Coronary artery (tissue), 2 donors: ENCODE measurements around the gene CCN5.
"Not testable (repeated sequence)": the region's sequence is repeated elsewhere in the genome, so short reads cannot be mapped to it uniquely, and the experiment has no call there.

Source experiments
- DNase-seq: peaks from one replicate; pipeline ENCODE4 v3.0.0-alpha.2; 2017; ENCODE audit warnings: low spot score
- H3K27ac ChIP-seq, 2 donors: fragments of 200-600 bp; sonication (generic); one replicate each; pipeline ENCODE4 v1.5.1; 2016 to 2019
- H3K4me3 ChIP-seq: fragments of 200-600 bp; sonication (generic); 2 replicates; pipeline ENCODE4 v1.5.1; 2016; ENCODE audit warnings: mild to moderate bottlenecking, moderate library complexity
- CTCF ChIP-seq: fragments of 200-600 bp; sonication (generic); IDR thresholded peaks from one replicate; pipeline ENCODE4 v1.5.1; 2019; ENCODE audit warnings: antibody characterized with exemption

CCN5 gene

GRCh38 chr20:44761423-44761822 is 46.3 kb downstream of the CCN5 start:
- no peak for TF ChIP-seq CTCF
- no peak for DNase-seq
- Histone ChIP-seq H3K27ac (no peak overlapping the region), H3K4me3 (no peak overlapping the region)

GRCh38 chr20:44762466-44763140 is 47.4 kb downstream of the CCN5 start:
- TF ChIP-seq CTCF, result no peak
- DNase-seq, result no peak

GRCh38 chr20:44763798-44764197 is 48.6 kb downstream of the CCN5 start:
- H3K27ac ChIP-seq, DNase-seq, H3K4me3 ChIP-seq: not testable (repeated sequence)

More at GRCh38 chr20:44762466-44763140, 47.4 kb downstream of the CCN5 start:
- Histone ChIP-seq H3K27ac (peak overlapping the region in 1 of 2 donors; percentile 45), H3K4me3 (no peak overlapping the region)

GRCh38 chr20:44765091-44765490 is 49.9 kb downstream of the CCN5 start:
- H3K4me3 ChIP-seq, result no peak overlapping the region
- no peak overlapping the region for H3K27ac ChIP-seq
- TF ChIP-seq CTCF, result no peak
- DNase-seq, result no peak

GRCh38 chr20:44765701-44766347 is 50.7 kb downstream of the CCN5 start:
- no peak overlapping the region for H3K4me3 ChIP-seq
- no peak for TF ChIP-seq CTCF
- no peak for DNase-seq
- no peak overlapping the region for H3K27ac ChIP-seq

- H3K27ac ChIP-seq, result no peak overlapping the region
- no peak for DNase-seq
- TF ChIP-seq CTCF, result no peak
- no peak overlapping the region for H3K4me3 ChIP-seq
These were observed 53.1 kb downstream of the CCN5 start for GRCh38 chr20:44768256-44768655.

- no peak overlapping the region for H3K4me3 ChIP-seq
- TF ChIP-seq CTCF, result no peak
- H3K27ac ChIP-seq, result no peak overlapping the region
- DNase-seq, result no peak
These were observed 53.8 kb downstream of the CCN5 start for GRCh38 chr20:44768854-44769480.
